GM21390 (cell line): ENCODE measurements around the gene SEPTIN6.

Source experiments
- ATAC-seq: cut with Tn5 transposase; IDR thresholded peaks from one replicate; pipeline ENCODE4 v1.9.1; 2021; ENCODE audit not compliant: unreplicated experiment

Gene SEPTIN6

DNA sequence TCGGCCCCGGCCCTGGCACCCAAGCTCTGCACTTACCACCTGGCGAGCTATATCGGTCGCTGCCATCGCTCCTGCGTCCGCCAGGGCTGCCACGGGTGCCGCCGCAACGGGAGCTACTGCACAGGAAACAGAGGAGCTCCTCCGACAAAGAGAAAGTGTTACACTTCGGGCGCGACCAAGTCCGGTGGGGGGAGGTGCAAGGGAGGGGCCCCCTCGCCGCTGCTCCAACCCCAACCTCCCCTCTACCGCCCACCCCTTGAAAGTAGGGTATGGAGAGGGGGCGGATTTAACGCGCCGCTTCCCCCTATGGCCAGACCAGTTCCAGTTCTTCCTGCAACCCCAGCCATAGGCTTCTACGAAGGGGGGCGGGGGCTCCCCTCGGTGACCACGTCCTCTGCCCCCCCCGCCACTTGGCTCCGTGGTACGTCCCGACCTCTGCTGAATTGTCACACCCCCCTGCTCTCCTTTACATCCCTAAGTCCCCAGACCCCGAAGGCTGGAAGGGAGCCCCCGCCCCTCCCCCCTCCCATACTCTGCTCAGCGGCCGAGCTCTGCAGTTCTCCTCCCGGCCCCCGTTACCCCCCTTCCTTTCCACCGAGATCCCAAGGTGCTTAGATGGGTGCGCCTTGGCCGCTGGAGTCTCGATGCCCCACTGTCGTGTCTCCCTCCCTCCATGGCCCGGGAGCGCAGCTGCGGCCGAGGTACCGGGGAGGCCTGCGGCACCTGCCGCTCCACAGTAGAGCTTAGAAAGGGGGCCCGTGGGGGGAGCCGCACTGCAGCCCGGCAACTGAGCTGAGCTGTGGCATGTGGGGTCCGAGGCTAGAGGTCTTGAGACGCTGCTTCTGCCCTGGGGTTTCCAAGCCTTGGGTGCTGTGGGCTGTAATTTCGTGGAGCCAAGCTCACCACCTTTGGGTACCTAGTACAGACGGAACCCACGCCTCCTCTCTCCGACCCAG, at the start of gene SEPTIN6:
TSS of gene SEPTIN6 (minus strand) at position 129 of the 956 bp plus-strand sequence. CDS start at position 66, 63 bp downstream.
- ATAC-seq, result peak; percentile 51

GRCh38 chrX:119738742-119739141, 45.8 kb upstream of the SEPTIN6 start:
- ATAC-seq, result no peak

DNA sequence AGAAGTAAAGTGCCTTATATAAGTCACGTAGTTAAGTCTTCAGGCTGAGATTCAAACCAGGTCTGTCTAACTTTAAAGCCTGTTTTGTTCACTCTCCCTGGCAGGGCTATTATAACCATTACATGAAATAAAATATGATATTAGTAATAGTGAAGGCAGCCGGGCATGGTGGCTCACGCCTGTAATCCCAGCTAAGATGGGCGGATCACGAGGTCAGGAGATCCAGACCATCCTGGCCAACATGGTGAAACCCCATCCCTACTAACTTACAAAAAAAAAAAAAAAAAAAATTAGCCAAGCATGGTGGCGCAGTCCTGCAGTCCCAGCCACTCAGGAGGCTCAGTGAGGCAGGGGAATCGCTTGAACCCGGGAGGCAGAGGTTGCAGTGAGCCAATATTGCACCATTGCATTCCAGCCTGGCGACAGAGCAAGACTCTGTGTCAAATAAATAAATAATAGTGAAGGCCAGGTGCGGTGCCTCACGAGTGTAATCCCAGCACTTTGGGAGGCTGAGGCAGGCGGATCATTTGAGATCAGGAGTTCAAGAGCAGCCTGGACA, 43.3 kb upstream of the SEPTIN6 start:
- ATAC-seq, result no peak

DNA sequence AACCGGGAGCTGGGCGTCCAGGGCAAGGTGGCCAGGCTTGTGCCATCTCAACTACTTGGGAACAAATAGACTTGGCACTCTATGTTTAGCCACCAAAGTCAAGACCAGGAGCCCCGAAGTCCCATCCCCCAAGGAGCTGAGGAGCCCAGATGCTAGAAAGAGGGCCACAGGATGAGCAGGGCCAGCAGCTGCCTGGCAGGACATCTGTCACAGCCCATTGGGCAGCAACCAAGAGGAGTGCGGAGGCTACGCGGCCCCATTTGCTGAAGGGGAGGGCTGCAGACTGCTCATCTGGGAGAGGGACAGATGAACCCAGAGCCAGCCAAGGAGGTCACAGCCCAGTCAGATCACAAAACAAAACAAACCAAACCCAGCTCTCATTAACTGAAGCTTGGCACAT, 42.5 kb upstream of the SEPTIN6 start:
- no peak for ATAC-seq

DNA sequence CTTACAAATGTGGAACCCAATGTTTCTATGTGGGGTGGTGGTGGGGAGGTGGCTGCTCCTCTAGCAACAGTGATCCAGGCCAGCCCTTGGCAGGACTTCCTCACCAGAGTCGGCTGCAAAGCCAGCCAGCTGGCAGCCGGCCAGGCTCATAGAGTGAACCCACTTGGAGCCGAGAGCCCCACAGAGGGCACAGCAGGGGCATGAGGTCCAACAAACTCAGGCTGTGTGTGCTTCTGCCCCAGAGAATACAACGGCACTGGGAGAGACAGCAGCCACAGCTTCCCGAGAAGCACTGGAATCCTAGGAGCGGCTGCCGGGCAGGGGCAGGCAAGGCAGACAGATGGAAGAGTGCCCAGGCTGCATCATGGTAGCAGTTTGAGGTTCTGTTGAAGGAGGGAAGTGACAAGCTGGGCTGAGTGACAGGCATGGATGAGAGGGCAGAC, 42.0 kb upstream of the SEPTIN6 start:
- no peak for ATAC-seq

DNA sequence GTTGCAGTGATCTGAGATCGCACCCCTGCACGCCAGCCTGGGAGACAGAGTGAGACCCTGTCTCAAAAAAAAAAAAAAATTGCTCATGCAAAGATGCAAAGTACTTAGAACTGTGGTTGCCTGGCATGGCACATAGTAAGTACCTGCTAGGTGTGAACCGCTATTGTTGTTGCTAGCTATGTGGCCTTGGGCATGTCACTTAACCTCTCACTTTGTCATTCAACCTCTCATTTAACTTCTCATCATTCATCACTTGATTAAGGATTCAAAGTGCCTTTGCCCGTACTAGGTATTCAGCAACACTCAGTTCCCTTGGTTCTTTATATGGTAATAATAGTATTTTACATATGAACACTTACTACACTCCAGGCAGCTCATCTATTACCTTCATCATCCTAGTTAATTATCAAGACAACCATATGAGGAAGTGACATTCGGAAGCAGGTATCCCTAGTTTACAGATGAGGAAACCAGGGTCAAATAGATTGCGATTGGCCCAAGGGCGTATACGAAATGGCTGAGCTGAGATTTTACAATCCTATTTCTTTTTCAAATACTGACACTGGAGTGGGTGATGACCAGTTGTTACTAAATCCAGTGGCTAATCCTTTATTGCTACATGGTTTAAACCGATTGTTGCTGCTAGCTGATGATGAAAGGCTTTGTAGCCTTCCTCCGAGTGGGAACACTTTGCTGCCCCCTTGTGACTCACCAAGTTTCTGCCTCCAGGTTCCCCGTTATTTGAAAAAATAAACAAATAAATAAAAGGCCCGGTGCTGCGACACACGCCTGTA, 36.6 kb upstream of the SEPTIN6 start:
- ATAC-seq, result no peak

- ATAC-seq, result no peak
Measured at GRCh38 chrX:119728487-119728886, 35.5 kb upstream of the SEPTIN6 start.

GRCh38 chrX:119726900-119727555, 34.1 kb upstream of the SEPTIN6 start:
- no peak for ATAC-seq

DNA sequence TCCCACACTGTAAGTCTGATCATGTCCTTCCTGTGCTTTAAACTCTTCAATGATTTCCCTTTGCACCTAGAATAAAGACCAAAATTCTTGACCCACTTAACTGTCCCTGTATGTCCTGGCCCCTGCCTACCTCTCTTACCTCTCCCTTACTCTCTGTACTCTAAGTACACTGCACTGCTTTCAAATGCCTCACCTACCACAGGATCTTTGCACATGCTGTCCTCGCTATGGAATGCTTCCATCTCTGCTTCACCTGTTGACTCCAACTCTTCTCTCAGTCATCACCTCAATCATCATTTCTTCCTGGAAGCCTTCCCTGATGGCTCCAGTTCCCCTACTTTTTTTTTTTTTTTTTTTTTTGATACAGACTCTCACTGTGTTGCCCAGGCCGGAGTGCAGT, 29.0 kb upstream of the SEPTIN6 start:
- ATAC-seq, result no peak

GRCh38 chrX:119721487-119721886, 28.5 kb upstream of the SEPTIN6 start:
- ATAC-seq, result no peak

DNA sequence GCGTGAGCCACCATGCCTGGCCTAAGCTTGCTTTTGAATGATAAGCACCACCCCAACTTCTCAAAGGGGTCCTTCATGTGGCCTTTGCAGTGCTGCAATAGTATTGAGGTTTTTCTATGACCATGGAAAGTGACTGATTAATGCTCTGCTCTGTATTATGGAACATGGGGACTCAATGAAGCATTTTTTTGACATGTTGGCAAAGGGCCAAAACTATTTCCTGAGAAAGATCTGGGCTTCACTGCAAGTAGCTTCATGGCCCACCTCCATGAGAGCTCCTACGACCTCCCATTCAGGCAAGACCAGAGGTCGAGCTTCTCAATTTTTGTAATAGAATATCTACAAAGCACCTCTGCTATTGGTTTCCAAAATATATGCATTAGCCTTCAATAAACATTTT, 16.7 kb upstream of the SEPTIN6 start:
- ATAC-seq, result no peak

DNA sequence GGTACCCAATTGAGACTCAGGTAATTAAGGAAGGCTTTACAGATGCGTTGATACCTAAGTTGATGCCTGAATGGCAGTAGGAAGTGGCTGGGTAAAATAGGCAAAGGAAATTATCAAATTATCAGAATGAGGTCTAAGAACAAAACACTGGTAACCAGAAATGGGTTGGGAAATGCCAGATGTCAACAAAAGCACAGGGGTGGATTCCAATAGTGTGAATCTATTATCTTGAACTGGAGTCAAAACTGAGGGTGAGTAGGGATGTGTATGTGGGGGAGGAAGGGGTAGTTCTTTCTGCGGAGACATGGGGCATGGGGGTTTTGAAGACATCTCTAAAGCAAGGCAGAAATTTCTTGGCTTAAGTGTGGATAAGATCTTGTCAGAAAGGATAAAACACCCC, 16.0 kb upstream of the SEPTIN6 start:
- ATAC-seq, result no peak

- peak; percentile 72 for ATAC-seq
Measured at GRCh38 chrX:119706616-119707015, 13.6 kb upstream of the SEPTIN6 start.

DNA sequence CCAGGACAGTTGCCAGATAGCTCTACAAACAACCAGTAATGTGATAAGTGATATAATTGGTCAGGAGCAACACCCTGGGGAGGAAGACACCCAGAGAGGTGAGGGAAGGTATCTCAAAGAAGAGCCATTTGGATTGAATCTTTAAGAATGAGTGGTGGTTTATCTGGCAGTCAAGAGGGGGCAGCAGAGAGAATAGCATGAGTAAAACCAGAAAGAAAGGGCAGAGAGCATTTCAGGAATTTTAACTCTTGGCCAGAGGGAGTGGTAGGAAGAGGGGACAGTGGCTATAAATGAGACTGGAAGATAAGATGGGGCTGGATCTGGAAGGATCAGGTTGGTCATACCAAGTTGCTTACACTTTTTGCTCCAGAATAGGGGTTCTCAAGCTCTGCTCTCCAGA, 5.9 kb upstream of the SEPTIN6 start:
- no peak for ATAC-seq

- ATAC-seq, result no peak
Measured at GRCh38 chrX:119696251-119696890, 3.4 kb upstream of the SEPTIN6 start.

GRCh38 chrX:119695535-119696050, 2.6 kb upstream of the SEPTIN6 start:
- no peak for ATAC-seq

DNA sequence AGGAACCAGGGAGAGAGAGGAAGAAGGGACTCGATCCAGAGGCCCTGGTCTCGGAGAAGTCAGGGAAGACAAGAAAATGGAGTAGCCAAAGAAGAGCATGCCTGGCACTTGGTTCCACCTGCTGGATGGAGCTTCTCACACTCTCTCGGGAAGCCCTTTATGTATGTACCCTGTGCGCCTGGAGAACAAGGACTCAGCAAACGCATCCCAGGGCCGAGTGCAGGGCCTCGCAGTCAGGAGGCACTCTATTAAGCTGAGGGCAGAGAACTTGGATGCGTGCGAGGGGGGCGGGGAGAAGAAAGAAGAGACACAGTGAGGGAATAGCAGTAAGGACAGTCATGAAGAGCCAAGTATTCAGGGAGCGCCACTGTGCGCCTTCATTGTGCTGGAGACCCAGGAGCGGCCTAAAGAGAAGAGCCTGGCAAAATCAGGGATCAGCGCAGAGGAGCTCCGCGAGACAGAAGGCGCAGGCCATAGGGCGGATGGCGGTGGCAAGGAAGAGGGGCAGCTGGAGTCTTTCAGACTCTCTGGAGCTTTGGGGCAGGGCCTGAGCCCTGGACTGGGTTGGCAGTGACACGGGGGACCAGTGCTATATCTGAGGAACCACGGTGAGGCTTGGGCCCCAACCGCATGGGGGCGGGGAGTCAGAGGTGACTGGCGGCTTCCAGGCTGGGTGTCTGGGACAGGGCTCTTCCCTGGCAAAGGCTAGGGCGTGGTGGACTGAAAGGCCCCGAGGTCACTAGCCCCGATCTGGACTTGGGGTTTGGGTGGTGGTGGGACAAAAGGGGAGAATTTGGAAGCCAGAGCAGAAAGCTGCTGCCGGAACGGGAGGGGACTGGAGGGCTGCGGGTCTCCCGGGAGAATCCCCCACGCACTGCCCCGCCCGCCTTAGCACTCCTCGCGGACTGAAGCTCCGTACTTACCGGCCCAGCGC, 1.9 kb upstream of the SEPTIN6 start:
- ATAC-seq, result no peak

DNA sequence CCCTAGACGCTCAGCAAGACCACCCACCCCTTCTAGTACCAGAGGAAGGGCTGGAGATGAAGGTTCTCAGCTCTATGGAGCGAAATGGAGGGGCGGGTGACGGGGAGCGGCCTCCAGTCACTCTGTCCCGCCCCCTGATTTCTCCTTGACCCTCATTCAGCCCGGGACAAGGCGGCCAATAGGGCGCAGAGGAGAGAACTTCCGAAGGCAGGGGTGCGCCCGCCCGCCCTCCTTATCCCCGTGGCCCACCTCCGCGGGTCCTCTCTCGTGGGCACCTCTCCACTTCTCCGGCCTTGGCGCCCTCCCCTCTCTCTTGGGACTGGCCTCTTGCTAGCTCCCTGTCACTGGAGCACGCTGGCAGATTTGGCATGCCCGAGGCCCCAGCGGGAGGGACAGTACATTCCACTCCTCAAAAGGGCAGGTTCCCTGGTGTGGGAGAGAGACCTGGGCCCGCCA, 1.1 kb upstream of the SEPTIN6 start:
- no peak for ATAC-seq
